Vagina (tissue), 2 donors: ENCODE measurements around the gene EVC2. TPM values are rescaled to one million over a fixed set of nuclear protein-coding genes. Genes with fewer than 3 reads are reported as not detected.

Experiments
- DNase-seq, 2 donors: peaks; one replicate each; pipeline ENCODE4 v3.0.0-alpha.2; 2017; ENCODE audit errors: extremely low spot score in 2 of 2
- H3K27ac ChIP-seq: fragments of 200-600 bp; sonication (generic); one replicate; pipeline ENCODE4 v1.5.1; 2019
- H3K27me3 ChIP-seq: fragments of 200-600 bp; sonication (generic); one replicate; pipeline ENCODE4 v1.5.1; 2019
- H3K36me3 ChIP-seq, 2 donors: fragments of 200-600 bp; sonication (generic); one replicate each; pipeline ENCODE4 v1.5.1; 2017 to 2019
- H3K4me1 ChIP-seq: fragments of 200-600 bp; sonication (generic); one replicate; pipeline ENCODE4 v1.5.1; 2019
- H3K4me3 ChIP-seq, 2 donors: fragments of 200-600 bp; sonication (generic); 1 replicate in 1 of 2; 2 replicates in 1 of 2; pipeline ENCODE4 v1.5.1; 2016 to 2019
- H3K9me3 ChIP-seq: fragments of 200-600 bp; sonication (generic); one replicate; pipeline ENCODE4 v1.5.1; 2019
- POLR2A ChIP-seq, 2 donors: fragments of 450-650 bp; IDR thresholded peaks; one replicate each; pipeline ENCODE4 v1.6.1; 2017; ENCODE audit warnings: antibody characterized with exemption in 2 of 2, mild to moderate bottlenecking in 2 of 2, moderate library complexity in 2 of 2
- POLR2AphosphoS5 ChIP-seq, 2 donors: sonication (generic); formaldehyde crosslinking; IDR thresholded peaks; one replicate each; pipeline ENCODE4 v1.9.0; 2017; ENCODE audit warnings: antibody characterized with exemption in 2 of 2, mild to moderate bottlenecking in 2 of 2, low read depth in 1 of 2; ENCODE audit not compliant: insufficient read depth in 1 of 2
- intact Hi-C: fragments of 100-400 bp; cut with DNase I; formaldehyde crosslinking; loops from one replicate; pipeline ENCODE4 v1.15.1; 2023
- total RNA-seq: library from RNA; depleted of rRNA; stranded (reverse); fragments of >200 nt; gene quantifications from one replicate; pipeline ENCODE4 v1.2.3, GENCODE V29; 2016
- TF ChIP-seq, protein P1 (sequence below), 3 experiments: fragments of 450-650 bp in 2 of 3; fragments of 200-600 bp in 1 of 3; sonication (generic) in 1 of 3; IDR thresholded peaks; one replicate each; pipeline ENCODE4 v1.5.1; 2017 to 2019; ENCODE audit warnings: antibody characterized with exemption in 3 of 3, mild to moderate bottlenecking in 2 of 3, moderate library complexity in 2 of 3

The EVC2 gene
- total RNA-seq, 1 donor from 2014 or later, result 23.8 TPM

GRCh38 chr4:5631352-5632065, 76.8 kb downstream of the EVC2 start:
- intact Hi-C loops, result no loop called here
- peaks cover 0 to 17% of the 10 kb centered on the region in 2 donors for H3K36me3 ChIP-seq
- no peaks in the 10 kb centered on the region for H3K9me3 ChIP-seq
- no peak for DNase-seq
- TF ChIP-seq POLR2A (IDR thresholded peaks at IDR 0.05) (no peak), POLR2AphosphoS5 (IDR thresholded peaks at IDR 0.05; ENCODE audit: insufficient read depth in 1 of 2, low read depth in 1 of 2) (no peak)
- TF ChIP-seq, protein P1, sequence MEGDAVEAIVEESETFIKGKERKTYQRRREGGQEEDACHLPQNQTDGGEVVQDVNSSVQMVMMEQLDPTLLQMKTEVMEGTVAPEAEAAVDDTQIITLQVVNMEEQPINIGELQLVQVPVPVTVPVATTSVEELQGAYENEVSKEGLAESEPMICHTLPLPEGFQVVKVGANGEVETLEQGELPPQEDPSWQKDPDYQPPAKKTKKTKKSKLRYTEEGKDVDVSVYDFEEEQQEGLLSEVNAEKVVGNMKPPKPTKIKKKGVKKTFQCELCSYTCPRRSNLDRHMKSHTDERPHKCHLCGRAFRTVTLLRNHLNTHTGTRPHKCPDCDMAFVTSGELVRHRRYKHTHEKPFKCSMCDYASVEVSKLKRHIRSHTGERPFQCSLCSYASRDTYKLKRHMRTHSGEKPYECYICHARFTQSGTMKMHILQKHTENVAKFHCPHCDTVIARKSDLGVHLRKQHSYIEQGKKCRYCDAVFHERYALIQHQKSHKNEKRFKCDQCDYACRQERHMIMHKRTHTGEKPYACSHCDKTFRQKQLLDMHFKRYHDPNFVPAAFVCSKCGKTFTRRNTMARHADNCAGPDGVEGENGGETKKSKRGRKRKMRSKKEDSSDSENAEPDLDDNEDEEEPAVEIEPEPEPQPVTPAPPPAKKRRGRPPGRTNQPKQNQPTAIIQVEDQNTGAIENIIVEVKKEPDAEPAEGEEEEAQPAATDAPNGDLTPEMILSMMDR (IDR thresholded peaks at IDR 0.05), result no peak
- H3K27ac ChIP-seq, result no peak overlapping the region
- no peaks in the 10 kb centered on the region for H3K27me3 ChIP-seq
- H3K4me1 ChIP-seq, result no peaks in the 10 kb centered on the region
- H3K4me3 ChIP-seq, result no peak overlapping the region

- no peak for DNase-seq
- TF ChIP-seq, protein P1 (IDR thresholded peaks at IDR 0.05), result no peak
- TF ChIP-seq POLR2A (IDR thresholded peaks at IDR 0.05) (no peak), POLR2AphosphoS5 (IDR thresholded peaks at IDR 0.05; ENCODE audit: insufficient read depth in 1 of 2, low read depth in 1 of 2) (no peak)
- H3K27ac ChIP-seq, result no peak overlapping the region
- no peak overlapping the region for H3K4me3 ChIP-seq
- intact Hi-C loops, result no loop called here
- no peaks in the 10 kb centered on the region for H3K4me1 ChIP-seq
- no peaks in the 10 kb centered on the region for H3K9me3 ChIP-seq
- H3K36me3 ChIP-seq, result peaks cover 0 to 17% of the 10 kb centered on the region in 2 donors
- H3K27me3 ChIP-seq, result no peaks in the 10 kb centered on the region
Measured at GRCh38 chr4:5630762-5631161, 77.6 kb downstream of the EVC2 start.

GRCh38 chr4:5629542-5629941, 78.8 kb downstream of the EVC2 start:
- TF ChIP-seq POLR2A (IDR thresholded peaks at IDR 0.05) (no peak), POLR2AphosphoS5 (IDR thresholded peaks at IDR 0.05; ENCODE audit: insufficient read depth in 1 of 2, low read depth in 1 of 2) (no peak)
- TF ChIP-seq, protein P1 (IDR thresholded peaks at IDR 0.05), result no peak
- Histone ChIP-seq H3K36me3 (peaks cover 0 to 29% of the 10 kb centered on the region in 2 donors), H3K4me1 (no peaks in the 10 kb centered on the region), H3K4me3 (no peak overlapping the region), H3K27ac (no peak overlapping the region), H3K27me3 (no peaks in the 10 kb centered on the region), H3K9me3 (no peaks in the 10 kb centered on the region)
- intact Hi-C loops, result no loop called here
- peak in 1 of 2 donors; percentile 81 for DNase-seq

DNA sequence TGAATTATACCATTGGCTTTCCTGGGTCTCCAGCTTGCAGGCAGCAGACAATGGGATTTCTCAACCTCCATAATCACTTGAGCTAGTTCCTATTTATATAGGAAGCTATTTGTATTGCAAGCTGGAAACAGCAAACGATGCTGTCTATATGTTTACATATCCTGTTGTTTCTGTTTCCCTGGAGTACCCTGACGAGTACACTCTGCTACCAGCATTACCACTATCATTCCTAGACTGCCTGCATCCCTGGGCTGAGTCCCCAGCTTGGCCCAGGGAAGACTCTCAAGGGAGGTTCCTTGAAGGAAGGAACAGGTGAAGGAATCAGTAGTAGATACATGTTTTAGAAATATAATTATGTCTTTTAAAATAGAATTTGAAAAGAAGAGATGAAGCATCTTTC, 81.4 kb downstream of the EVC2 start:
- Histone ChIP-seq H3K9me3 (no peaks in the 10 kb centered on the region), H3K36me3 (peaks cover 0 to 43% of the 10 kb centered on the region in 2 donors), H3K27me3 (no peaks in the 10 kb centered on the region), H3K4me1 (no peaks in the 10 kb centered on the region), H3K27ac (no peak overlapping the region), H3K4me3 (no peak overlapping the region)
- no peak for DNase-seq
- intact Hi-C loops, result no loop called here
- TF ChIP-seq, protein P1 (IDR thresholded peaks at IDR 0.05), result no peak
- no peak for TF ChIP-seq POLR2AphosphoS5 (IDR thresholded peaks at IDR 0.05; ENCODE audit: insufficient read depth in 1 of 2, low read depth in 1 of 2)
- no peak for TF ChIP-seq POLR2A (IDR thresholded peaks at IDR 0.05)

- Histone ChIP-seq H3K9me3 (no peaks in the 10 kb centered on the region), H3K27me3 (no peaks in the 10 kb centered on the region), H3K4me3 (no peak overlapping the region), H3K4me1 (no peaks in the 10 kb centered on the region), H3K36me3 (peaks cover 0 to 46% of the 10 kb centered on the region in 2 donors), H3K27ac (no peak overlapping the region)
- peak in 1 of 2 donors; percentile 61 for DNase-seq
- intact Hi-C loops, result no loop called here
- TF ChIP-seq POLR2A (IDR thresholded peaks at IDR 0.05) (no peak), POLR2AphosphoS5 (IDR thresholded peaks at IDR 0.05; ENCODE audit: insufficient read depth in 1 of 2, low read depth in 1 of 2) (no peak)
- TF ChIP-seq, protein P1 (IDR thresholded peaks at IDR 0.05), result no peak
Measured at GRCh38 chr4:5622596-5622995, 85.8 kb downstream of the EVC2 start.
